A673 (cell line): ENCODE measurements around the gene CNNM2. TPM values are rescaled to one million over a fixed set of nuclear protein-coding genes. Genes with fewer than 3 reads are reported as not detected.

Experiments
- BruUV-seq: library from RNA; stranded (reverse); fragments of 400-500 nt; replicated peaks from 2 replicates; lab custom pipeline; 2021; lab: Mats Ljungman, UMichigan
- CTCF ChIA-PET: fragments of 300-600 bp; sonication (Branson Sonifier 250); formaldehyde crosslinking; loops from one replicate; lab custom pipeline; 2022; ENCODE audit warnings: antibody characterized with exemption; lab: Charles Lee
- POLR2A ChIA-PET: fragments of 300-600 bp; sonication (Branson Sonifier 250); formaldehyde crosslinking; loops from one replicate; lab custom pipeline; 2022; ENCODE audit warnings: antibody characterized with exemption; ENCODE audit not compliant: low non-redundant PET; lab: Charles Lee
- DNase-seq: peaks from one replicate; pipeline ENCODE4 v3.0.0-alpha.2; 2015; ENCODE audit warnings: low spot score
- H3K27ac ChIP-seq: fragments of 200-600 bp; sonication (generic); 2 replicates; pipeline ENCODE4 v1.5.1; 2016; ENCODE audit warnings: mixed run types, low read depth, mild to moderate bottlenecking, mixed read lengths, antibody characterized with exemption, low read length; ENCODE audit not compliant: poor library complexity, severe bottlenecking
- H3K27me3 ChIP-seq: fragments of 200-600 bp; sonication (generic); replicated peaks from 2 replicates; pipeline ENCODE4 v1.6.1; 2017; ENCODE audit warnings: mixed run types, low read depth, mild to moderate bottlenecking, mixed read lengths, antibody characterized with exemption, low read length; ENCODE audit not compliant: insufficient read depth, poor library complexity
- H3K36me3 ChIP-seq: fragments of 200-600 bp; sonication (generic); 2 replicates; pipeline ENCODE4 v1.6.1; 2016; ENCODE audit warnings: mixed run types, mild to moderate bottlenecking, mixed read lengths, antibody characterized with exemption, low read length; ENCODE audit not compliant: insufficient read depth, poor library complexity, severe bottlenecking
- H3K4me1 ChIP-seq: fragments of 200-600 bp; sonication (generic); 2 replicates; pipeline ENCODE4 v1.6.1; 2017; ENCODE audit warnings: mixed run types, mild to moderate bottlenecking, mixed read lengths, antibody characterized with exemption, low read length; ENCODE audit not compliant: insufficient read depth, poor library complexity, severe bottlenecking
- H3K4me3 ChIP-seq: fragments of 200-600 bp; sonication (generic); 2 replicates; pipeline ENCODE4 v1.5.1; 2016; ENCODE audit warnings: low read depth, mixed run types, mild to moderate bottlenecking, mixed read lengths, low read length; ENCODE audit not compliant: poor library complexity, severe bottlenecking
- H3K9me3 ChIP-seq: fragments of 200-600 bp; sonication (generic); 2 replicates; pipeline ENCODE4 v1.6.1; 2016; ENCODE audit warnings: mixed run types, low read depth, mild to moderate bottlenecking, mixed read lengths, antibody characterized with exemption, low read length; ENCODE audit not compliant: poor library complexity, severe bottlenecking
- EZH2 ChIP-seq: fragments of 200-600 bp; sonication (generic); IDR thresholded peaks from 2 replicates; pipeline ENCODE4 v1.6.1; 2017; ENCODE audit warnings: borderline replicate concordance, low read depth, mild to moderate bottlenecking, mixed read lengths, antibody characterized with exemption, low read length; ENCODE audit not compliant: poor library complexity, severe bottlenecking
- intact Hi-C: fragments of 100-400 bp; cut with micrococcal nuclease; formaldehyde crosslinking; loops from one replicate; pipeline ENCODE4 v1.10.0; 2022; ENCODE audit not compliant: unreplicated experiment
- total RNA-seq: library from RNA; stranded (reverse); gene quantifications from 2 replicates; pipeline ENCODE4 v1.2.3, GENCODE V29; 2021
- TF ChIP-seq, protein P1 (sequence below): fragments of 300-800, 200-600 bp; sonication (generic); conservative IDR thresholded peaks from 2 replicates; pipeline ENCODE4 v1.5.1; 2017; ENCODE audit warnings: low read depth, mild to moderate bottlenecking, antibody characterized with exemption, low read length, moderate library complexity, mixed read lengths

The CNNM2 gene
- total RNA-seq, 1 experiment from 2014 or later = 4.8 TPM

DNA sequence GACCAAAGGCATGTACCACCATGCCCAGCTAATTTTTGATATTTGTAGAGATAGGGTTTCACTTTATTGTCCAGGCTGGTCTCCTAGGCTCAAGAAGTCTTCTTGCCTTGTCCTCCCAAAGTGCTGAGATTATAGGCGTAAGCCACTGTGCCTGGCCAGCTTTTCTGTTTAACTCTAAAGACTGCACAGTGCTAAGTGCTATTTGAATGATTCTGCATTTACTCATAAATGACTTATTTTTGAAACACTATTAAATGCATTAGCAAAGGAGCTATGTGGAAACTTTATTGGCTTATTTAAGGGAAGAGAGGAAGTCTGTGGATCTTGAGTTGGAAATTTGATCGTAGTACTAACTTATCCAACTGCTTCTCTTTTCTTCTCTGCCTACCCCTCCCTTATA is 185.9 kb downstream of the CNNM2 start:
- no peaks in the 10 kb centered on the region for H3K9me3 ChIP-seq

DNA sequence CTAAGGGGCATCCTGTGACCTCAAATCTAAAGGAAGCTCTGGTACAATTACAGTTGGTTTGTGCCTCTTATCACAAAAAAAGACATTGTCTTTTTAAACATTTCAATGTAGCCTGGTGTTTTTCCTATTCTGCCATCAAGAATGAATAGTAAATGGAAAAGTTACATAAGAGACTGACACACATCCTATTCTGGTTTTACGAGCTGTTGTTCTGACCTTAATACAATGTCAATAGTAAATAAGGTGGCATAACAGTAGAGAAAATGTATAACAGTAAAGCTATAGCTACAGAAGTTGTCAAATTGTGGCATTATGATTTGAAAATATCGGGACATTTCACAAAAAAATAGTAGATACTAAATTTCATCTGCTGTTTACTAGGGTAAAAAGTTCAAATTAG is 186.6 kb downstream of the CNNM2 start:
- intact Hi-C loops = no loop called here
- Histone ChIP-seq H3K27ac (no peak overlapping the region), H3K4me1 (no peaks in the 10 kb centered on the region), H3K27me3 (no peaks in the 10 kb centered on the region), H3K4me3 (no peak overlapping the region), H3K36me3 (peaks cover 13% of the 10 kb centered on the region), H3K9me3 (no peaks in the 10 kb centered on the region)
- BruUV-seq = no TSS peak
- TF ChIP-seq, protein P1, sequence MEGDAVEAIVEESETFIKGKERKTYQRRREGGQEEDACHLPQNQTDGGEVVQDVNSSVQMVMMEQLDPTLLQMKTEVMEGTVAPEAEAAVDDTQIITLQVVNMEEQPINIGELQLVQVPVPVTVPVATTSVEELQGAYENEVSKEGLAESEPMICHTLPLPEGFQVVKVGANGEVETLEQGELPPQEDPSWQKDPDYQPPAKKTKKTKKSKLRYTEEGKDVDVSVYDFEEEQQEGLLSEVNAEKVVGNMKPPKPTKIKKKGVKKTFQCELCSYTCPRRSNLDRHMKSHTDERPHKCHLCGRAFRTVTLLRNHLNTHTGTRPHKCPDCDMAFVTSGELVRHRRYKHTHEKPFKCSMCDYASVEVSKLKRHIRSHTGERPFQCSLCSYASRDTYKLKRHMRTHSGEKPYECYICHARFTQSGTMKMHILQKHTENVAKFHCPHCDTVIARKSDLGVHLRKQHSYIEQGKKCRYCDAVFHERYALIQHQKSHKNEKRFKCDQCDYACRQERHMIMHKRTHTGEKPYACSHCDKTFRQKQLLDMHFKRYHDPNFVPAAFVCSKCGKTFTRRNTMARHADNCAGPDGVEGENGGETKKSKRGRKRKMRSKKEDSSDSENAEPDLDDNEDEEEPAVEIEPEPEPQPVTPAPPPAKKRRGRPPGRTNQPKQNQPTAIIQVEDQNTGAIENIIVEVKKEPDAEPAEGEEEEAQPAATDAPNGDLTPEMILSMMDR = no peak
- TF ChIP-seq EZH2 = no peak
- ChIA-PET CTCF (no interaction called here), POLR2A (no interaction called here)
- no peak for DNase-seq

More for the DNA sequence above, 185.9 kb downstream of the CNNM2 start:
- DNase-seq = no peak
- TF ChIP-seq EZH2 = no peak
- TF ChIP-seq, protein P1 = no peak
- Histone ChIP-seq H3K36me3 (peaks cover 13% of the 10 kb centered on the region), H3K4me3 (no peak overlapping the region), H3K4me1 (no peaks in the 10 kb centered on the region), H3K27me3 (no peaks in the 10 kb centered on the region), H3K27ac (no peak overlapping the region)
- intact Hi-C loops = no loop called here
- POLR2A ChIA-PET = no interaction called here
- CTCF ChIA-PET = no interaction called here
- no TSS peak for BruUV-seq

DNA sequence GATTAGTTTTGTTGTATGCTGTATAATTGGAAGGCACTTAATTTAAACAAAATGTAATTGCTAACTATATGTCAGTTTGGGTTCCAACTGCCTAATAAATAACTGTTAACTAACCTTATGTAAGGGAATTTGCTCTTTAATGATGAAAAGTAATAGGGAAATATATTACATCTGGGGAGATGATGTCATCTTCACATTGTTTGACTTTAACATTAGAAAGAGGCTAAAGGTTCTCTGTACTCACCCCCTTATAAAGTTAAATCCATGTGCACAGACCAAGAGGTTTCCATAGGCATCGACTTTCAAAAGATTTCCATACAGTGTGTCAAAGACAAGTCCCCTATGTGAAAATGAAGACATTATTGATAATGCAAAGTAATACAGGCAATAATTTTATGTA is 187.4 kb downstream of the CNNM2 start:
- no peak for DNase-seq
- ChIA-PET CTCF (no interaction called here), POLR2A (no interaction called here)
- Histone ChIP-seq H3K36me3 (peaks cover 7% of the 10 kb centered on the region), H3K27me3 (no peaks in the 10 kb centered on the region), H3K4me1 (peaks cover under 1% of the 10 kb centered on the region), H3K4me3 (no peak overlapping the region), H3K9me3 (no peaks in the 10 kb centered on the region), H3K27ac (no peak overlapping the region)
- no peak for TF ChIP-seq EZH2
- TF ChIP-seq, protein P1 = no peak
- intact Hi-C loops = no loop called here
- BruUV-seq = no TSS peak
